Myocyte (in vitro differentiated cells): ENCODE measurements around the gene BCL11B. TPM values are rescaled to one million over a fixed set of nuclear protein-coding genes. Genes with fewer than 3 reads are reported as not detected.

Experiments used
- DNase-seq: peaks from one replicate; pipeline ENCODE4 v3.0.0-alpha.2; 2012; ENCODE audit warnings: low read depth
- total RNA-seq: library from RNA; depleted of rRNA; stranded (reverse); fragments of >200 nt; gene quantifications from 2 replicates; pipeline ENCODE4 v1.2.3, GENCODE V29; 2014

Gene BCL11B
- total RNA-seq, 1 donor from 2014 or later = 0.03 TPM

DNA sequence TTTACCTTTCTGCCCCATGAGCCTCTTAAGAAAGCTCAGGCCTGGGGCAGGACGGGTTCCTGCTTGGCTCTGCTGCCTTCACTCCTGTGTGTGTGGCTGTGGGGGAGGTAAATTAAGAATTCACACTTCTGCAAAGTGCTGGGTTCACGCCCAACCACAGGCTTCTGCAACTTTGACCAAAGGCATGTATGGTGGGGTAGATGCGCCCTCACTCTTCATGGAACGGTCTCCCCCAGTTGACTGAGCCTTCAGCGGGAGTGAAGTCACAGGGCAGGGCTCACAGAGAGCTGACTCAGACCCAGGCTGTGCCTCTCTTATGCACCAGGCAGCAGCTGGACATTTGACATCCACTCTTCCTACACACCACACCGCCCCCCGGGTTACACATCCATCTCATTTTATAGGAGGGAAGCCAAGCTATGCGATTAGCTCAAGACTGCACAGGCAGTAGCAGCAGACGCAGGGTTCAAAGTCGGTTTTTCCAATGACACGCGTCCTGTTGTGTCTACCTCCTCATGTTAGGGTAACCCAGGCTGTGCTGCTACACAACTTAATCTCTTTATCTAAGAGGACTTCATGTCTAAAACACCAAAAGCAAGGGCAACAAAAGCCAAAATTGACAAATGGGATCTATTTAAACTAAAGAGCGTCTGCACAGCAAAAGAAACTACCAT is 15.4 kb upstream of the BCL11B start:
- no peak for DNase-seq

DNA sequence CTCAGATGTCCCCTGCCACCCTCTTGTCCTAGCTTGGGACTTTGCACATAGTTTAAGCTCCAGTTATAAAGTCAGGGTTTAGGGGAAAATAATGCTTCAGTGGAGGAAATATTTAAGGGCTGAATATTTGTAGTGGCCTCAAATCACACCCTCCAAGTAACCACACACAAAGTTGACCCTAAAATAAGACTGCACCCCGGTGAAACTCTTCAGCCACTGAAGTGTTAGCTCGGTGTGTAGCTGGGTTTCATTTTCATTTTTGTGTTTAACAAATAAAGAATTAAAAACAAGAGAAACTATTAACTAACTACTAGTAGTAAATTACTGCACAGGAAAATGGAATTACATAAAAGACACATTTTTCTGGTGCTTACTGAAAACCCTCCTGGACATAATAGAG is 14.8 kb upstream of the BCL11B start:
- DNase-seq = no peak

DNA sequence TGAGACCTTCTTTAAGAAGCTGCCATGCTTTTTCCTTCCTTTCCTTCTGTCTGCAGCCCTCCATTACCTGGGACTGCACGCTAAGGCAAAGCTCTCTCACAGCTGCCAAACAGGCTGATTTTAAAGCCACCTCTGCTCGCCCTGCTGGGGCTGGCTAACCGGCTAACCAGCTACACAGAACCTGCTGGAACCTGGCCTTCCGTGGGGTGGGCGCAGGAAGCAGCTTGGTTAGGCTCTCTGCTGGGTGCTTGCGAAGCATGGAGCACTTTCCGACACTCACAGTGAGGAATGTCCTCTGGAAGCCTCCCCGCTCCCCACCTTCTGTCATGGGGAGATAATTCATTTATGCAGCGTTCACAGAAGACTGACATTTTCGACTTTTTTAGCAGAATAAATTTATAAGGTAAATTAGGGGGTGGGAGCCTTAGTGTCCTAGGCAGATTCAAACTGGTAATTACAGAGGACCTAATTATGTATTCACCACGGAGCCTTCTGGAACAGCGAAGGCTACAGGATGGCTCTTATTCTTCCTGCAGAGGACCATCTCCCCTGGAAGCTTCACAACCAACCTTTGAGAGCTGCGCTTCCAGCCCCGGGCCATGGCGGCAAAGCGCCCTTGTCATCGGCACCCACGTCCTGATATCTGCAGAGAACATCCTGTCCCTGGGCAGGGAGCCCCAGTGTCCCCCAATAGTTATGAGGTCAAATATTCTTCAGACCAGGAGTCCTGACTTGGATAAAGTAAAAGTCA is 12.4 kb upstream of the BCL11B start:
- no peak for DNase-seq

DNA sequence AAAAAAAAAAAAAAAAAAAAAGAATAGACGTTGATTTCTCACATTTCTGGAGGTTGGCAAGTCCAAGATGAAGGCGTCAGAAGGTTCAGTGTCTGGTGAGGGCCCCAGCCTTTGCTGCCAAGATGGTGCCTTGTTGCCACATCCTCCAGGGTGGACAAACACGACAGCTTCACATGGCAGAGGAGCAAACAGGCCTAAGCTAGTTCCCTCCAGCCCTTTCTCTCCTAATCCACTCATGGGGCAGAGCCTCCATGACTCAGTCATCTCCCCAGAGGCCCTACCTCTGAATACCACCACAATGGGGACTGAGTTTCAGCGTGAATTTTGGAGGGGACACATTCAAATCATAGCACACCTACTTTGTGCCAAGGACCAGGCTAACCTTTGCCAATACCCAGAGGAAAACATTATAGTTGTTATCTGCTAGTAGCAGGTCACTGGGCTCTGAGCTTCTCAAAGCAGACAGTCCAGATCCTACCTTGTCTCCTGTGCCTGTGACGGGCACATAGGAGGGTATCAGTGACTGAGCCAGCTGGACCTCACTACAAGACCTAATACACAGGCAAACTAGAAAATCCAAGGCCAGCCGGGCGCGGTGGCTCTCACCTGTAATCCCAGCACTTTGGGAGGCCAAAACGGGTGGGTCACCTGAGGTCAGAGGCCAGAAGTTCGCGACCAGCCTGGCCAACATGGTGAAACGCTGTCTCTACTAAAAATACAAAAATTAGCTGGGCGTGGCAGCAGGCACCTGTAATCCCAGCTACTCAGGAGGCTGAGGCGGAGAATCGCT is 10.5 kb upstream of the BCL11B start:
- no peak for DNase-seq

DNA sequence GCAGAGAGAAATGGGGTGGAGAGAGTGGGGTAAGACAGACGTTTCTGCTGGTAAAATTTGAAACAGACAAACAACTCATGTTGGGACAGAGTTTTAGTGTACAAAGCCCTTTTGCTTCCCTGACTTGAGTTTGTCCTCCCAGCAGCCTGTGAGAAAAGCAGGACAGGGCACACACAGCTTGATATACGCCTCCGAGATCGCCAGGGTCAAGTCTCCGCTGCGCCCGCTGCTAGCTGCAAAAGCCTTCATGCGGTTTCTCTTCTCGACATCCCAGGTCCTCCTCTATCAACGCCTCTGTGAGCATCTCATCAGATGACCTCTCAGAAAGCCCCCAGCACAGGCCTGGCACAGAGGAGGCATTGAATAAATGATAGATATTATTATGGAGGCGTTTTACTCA is 9.4 kb upstream of the BCL11B start:
- no peak for DNase-seq

DNA sequence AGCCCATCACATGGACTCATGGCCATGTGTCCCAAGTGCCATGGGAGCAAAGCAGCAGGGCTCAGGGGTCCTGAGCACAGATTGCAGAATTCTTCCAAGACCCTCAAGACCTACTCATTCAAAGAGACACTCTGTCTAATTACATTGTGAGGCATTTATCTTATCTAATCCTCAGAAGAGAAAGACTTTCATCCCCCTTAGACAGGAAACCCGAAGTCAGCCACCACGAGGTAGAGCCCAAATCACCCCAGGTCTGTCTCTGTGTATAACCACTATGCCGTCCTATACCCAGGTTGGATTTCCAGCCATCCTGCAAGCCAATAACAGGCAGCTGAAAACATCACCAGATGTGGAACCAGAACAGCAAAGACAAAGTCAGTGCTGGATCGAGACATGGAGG is 8.9 kb upstream of the BCL11B start:
- no peak for DNase-seq

DNA sequence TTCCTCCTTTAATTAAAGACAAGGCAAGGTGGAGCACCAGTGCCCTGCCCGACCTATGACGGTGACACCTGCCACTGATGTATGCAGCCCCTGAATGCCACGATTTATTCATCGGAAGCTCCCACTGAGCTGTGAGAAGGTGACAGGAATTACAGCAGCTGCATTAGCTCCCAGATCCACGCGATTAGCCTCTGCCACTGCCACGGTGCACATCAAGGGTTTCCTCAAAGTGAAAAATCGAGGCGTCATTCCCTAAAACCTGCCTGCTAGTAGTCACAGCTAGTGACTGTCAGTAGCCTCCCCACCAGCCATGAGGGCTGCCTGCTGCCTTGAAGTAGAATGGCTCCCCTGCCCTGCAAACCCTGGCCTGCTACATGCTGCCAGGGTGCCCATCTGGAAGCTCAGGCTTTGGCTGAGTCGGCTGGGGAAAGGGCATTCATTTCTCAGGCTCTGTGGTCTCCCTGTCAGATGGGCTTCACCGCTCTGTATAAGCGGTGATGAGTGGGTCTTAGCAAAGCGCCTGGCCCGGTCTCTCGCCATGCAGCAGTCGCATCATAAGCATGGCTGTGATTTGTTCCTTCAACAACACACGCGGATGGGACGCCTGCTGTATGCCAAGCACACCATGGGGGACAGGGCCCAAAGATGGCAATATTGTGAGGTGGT is 8.2 kb upstream of the BCL11B start:
- no peak for DNase-seq

DNA sequence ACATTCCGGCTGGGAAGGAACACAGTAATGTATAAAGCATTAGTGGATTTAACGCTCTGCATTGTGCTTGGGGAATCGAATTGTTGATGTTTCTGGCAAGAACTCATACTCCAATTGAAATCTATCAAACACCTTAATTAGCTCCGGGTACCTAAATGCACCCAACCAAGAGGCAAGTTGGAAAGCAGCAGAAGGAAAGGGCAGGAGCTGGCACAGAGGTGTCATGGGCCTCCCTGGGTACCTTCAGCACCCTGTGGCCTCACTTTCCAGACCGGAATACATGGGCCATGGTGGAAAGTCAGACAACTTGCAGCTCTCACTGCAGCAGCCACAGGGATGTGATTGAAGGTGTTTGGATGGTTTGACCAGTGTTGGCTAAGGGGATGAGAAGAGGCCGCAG is 6.8 kb upstream of the BCL11B start:
- DNase-seq = no peak

DNA sequence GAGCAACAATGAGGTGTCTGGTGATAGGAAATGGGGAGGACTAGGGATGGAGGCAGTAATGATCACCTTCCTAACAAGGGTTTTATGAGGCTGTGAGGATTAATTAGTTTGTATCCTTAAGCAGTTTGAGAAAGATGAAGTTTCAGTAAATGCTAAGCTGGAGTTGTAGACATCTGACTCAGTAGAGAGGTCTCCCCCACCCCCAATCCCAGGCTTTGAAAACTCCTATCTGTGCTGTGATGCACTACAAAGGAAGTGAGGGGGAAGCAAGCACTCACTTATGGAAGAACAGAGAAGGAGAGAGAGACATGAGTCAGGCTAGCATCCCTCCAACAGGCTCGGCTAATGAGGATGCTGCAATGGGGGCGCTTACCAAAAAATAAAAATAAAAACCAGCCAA is 5.5 kb upstream of the BCL11B start:
- DNase-seq = no peak

DNA sequence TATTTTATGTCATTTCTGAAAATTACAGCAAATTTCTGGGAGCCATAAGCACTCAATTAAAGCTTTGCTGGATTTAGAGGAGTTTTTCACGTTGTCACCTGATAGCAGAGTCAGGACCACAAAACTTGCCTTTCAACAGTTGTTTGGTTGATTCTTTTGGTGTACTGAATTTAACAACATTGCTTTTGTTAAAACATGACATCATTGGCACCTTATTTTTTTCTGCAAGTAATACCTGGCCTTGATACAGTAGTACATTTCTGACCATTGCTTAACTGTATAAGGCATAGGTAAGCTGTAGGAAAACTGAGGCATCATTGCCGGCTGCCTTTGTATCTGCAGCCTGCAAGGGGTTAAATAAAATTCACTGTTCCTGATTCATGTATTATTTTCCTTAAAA is 4.5 kb upstream of the BCL11B start:
- no peak for DNase-seq

DNA sequence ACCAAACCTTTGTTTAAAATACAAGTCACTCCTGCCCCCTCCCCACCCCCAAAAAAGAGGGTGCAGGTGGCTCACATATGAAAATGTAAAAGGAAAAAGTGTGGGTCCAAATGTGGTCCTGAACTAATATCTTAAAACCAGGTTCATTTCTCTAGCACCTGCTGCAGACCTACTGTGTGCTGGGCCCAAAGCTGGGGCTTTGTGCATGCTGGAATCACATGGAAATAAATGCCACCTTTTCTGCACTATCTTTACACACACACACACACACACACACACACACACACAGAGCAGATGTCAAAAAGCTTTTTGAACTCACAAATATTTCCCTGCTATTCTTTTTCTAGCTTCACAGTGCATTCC is 3.2 kb upstream of the BCL11B start:
- DNase-seq = no peak

DNA sequence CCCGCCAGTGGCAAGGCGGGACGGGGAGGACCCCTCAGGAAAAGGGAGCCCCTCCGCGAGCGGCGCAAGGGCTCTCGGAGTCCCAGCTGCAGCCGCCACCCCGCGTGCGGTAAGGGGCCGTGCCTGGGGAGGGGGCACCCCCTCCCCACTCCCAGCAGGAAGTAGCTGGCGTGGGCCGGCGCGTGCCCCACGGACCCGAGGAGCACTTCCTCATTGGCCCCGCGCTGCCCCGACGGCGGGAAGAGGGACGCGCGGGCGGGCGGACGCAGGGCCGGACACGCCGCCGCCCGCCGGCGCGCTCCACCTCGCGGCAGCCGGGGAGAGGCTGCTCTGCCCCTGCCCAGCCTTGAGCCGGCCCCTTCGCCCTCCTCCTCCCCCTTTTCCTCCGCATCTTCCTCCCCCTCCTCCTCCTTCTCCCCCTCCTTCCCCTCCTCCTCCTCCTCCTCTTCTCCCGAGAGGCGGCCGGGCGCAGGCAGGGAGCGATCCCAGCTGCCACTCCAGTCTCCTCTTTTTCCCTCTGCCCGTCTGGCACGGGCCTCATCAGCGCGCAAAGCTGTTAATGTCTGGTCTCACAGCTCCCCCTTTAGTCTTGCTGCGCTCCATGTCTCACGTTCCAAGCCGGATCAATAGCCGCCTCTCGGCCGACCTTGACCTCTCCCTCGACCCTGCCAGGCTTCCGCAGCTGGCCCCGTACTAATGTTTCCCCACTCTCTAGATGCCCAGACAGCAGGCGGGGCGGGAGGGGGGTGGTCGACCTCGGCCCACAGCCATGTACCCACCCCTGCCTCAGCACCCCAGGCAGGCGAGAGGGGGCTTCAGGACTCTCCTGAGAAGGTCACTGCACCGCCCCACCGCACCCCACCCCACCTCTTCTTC is 2.6 kb upstream of the BCL11B start:
- peak; percentile 27 for DNase-seq

DNA sequence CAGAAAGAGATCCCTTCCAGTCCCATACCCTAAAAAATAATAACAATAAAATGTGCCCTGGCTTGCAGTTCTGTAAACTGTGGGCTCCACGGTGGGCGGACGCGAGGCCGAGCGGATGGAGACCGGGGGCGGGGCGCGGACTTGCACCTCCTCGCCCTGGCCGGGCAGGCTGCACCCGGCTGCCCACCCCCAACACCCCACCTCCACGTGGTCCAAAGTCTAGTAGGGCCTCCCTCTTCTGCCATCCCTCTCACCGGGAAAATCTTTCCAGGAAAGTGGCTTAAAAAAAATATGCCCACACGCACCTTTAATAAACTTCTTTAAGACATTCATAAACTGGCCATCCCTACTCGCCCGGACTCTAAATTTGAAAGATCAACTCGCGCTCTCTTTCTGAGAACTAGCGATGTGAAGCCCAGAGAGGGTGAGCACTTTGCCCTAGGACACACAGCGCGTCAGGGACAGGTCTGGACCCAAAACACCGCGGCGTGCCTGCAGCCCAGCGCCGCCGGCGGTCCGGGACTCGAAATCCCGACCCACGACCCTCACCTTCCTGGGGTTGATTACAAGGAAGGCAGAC is 1.9 kb upstream of the BCL11B start:
- DNase-seq = no peak

DNA sequence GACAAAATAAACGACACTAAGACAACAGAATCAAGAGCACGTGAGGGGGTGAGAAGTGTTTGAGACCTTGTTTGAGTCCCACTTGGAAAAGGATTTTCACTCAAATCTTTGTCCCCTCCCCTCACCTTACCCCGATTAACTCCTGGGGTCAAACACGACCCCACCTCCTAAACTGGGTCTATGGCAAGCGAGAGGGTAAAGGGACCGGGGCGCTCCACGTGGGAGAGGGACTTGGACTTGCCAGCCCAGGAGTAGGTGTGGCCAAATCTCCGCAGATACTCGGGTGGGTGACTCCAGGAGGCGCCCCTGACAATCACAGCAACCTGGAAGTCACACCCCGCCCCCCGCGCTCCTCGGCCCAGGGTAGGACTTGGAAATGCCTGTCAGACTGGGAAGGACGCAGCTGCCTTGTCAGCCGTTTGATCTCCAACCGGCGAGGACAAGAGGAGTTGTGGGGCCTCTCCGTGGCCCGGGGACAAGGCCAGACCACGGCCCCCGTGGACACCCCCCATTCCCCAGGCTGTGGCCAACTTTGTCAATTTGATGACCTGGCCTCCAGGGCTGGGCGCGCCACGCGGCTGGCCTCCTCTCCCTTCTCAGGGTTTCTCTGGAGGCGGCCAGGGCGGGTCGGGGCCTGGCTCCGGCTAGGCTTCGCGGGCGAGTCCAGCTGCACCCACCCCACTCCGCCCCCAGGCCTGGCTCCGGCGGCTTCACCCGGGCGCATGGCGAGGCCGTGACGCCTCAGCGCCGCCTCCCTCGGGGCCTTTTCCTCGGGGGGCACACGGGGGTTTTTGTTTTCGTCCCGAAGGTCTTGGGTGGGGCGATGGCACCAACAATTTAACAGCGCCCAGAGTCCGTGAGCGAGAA is 1.1 kb upstream of the BCL11B start:
- peak; percentile 4 for DNase-seq

DNA sequence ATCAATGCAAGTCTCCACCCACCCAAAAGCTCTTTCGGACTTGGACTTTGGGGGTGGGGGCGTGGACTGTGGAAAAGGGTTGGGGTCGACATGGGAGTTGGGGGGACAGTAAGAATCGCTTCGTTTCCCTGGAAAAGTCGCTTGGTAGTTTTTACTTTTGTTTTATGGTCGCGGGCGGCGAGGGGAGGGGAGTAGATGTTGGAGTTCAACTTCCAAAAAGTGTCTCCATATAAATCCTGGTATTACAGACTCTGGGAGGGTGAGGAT is 568 bp upstream of the BCL11B start:
- DNase-seq = no peak

DNA sequence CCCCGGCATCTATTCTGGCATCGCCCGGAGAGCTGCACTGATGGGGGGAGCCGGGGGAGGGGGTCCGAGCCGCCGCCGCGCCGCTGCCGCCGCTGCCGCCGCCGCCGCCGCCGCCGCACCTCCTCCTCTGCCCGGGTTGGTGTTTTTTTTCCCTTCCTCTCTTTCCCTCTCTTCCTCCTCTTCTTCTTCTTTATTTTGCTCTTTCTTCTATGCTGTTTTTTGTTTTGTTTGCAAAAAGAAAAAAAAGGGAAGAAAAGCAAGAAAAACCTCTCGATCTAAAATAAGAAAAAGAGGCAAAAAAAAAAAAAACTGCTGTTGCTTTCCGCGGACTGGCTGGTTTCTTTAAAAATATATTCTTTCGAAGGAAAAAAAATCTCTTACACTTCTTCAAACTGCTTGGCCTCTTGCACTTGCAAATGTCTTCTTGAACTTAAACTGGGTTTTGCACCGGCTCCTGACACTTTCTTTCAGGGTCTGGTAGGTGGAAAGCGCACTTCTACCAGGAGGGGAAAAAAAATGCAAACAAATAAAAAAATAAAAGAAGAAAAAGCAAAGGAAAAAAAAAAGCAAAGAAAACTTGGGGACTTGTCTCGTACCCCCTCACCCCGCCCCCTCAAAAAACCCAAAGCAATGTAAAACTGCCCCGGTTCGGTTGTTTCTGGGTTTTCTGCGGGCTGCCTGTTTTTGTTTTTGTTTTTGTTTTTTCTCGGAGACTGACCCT is 616 bp downstream of the BCL11B start:
- no peak for DNase-seq

DNA sequence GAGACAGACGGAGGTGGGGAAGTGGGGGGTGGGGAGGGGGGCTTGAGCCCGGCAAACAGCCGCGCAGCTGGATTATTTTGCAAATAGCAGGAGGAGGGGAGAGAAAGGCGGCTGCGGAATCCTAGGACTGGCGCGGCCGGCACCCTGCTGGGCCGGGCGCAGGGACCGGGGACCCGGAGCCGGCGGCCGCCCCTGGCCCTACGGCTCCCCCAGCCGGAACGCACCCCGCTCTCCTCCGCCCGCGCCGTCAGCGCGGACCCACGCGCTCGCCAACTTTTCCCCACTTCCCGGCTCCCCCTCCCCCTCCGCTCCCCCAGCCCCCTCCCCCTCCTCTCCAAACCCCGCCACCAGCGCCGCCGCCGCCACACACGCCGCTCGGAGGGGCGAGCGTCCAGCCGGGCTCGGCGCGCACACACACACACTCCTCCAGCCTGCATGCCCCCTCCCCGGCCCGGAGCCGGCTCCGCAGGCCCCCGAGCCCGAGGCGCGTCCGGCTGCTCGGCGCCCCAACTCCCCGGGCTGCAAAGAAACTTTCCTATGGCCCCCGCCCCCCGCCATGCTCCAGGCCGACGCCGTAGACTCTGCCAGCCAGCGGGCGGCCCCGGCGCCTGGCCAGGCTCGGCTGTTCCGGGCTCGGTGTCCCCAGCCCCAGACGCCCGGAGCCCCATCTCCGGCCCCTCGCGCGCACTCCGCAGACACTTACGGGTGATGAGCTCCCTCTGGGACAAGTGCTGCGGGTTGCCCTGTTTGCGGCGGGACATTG is 1.4 kb downstream of the BCL11B start:
- peak; percentile 5 for DNase-seq
